GM20000 (cell line): ENCODE measurements around the gene KCNK16.

ENCODE experiments used
- DNase-seq: peaks from one replicate; pipeline ENCODE4 v3.0.0; 2012; ENCODE audit warnings: low spot score
- TF ChIP-seq, protein P1 (sequence below): IDR thresholded peaks from 2 replicates; pipeline ENCODE4 v1.5.1; 2012; ENCODE audit warnings: mild to moderate bottlenecking, control low read depth; ENCODE audit errors: extremely low read depth, missing control alignments

The KCNK16 gene

DNA sequence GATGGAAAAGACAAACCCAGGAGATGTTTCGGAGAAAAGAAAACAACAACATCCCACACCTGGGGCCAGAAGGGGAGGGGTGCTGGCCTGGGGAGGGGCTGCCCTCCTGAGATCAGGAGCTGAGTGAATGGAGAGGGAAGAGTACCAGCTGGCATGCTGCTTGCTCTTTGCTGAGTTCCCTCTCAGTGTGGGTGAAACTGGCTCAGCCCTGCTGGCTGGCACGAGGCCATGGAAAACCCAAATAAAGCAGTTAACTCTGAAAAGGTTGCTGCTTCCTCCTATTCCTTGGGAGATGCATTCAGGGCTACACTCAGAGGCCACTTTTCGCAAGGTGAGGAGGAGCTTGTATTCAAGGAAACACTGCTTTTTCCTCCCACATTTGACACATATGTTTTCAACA lies 8.0 kb upstream of the KCNK16 start:
- TF ChIP-seq, protein P1, sequence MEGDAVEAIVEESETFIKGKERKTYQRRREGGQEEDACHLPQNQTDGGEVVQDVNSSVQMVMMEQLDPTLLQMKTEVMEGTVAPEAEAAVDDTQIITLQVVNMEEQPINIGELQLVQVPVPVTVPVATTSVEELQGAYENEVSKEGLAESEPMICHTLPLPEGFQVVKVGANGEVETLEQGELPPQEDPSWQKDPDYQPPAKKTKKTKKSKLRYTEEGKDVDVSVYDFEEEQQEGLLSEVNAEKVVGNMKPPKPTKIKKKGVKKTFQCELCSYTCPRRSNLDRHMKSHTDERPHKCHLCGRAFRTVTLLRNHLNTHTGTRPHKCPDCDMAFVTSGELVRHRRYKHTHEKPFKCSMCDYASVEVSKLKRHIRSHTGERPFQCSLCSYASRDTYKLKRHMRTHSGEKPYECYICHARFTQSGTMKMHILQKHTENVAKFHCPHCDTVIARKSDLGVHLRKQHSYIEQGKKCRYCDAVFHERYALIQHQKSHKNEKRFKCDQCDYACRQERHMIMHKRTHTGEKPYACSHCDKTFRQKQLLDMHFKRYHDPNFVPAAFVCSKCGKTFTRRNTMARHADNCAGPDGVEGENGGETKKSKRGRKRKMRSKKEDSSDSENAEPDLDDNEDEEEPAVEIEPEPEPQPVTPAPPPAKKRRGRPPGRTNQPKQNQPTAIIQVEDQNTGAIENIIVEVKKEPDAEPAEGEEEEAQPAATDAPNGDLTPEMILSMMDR, result no peak
- DNase-seq, result no peak

DNA sequence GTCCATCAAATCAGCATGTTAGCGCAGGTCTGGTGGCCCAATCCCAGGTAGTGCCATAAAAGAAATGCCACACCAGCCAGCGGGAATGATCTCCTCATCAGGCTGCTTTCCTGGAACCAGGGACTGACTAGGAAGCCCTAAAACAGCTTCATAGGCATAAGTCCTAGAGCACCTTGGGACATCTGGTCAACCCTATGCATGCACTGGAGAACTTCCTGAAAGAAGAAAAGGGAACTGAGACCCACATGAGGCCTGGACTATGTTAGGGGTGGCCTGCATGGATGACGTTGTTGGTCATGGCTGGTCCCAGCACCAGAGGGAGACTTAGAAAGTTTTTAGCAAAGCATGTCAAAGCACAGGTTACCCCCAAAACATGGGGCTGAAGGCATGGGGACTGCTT lies 7.6 kb upstream of the KCNK16 start:
- TF ChIP-seq, protein P1, result no peak
- DNase-seq, result peak; percentile 64

DNA sequence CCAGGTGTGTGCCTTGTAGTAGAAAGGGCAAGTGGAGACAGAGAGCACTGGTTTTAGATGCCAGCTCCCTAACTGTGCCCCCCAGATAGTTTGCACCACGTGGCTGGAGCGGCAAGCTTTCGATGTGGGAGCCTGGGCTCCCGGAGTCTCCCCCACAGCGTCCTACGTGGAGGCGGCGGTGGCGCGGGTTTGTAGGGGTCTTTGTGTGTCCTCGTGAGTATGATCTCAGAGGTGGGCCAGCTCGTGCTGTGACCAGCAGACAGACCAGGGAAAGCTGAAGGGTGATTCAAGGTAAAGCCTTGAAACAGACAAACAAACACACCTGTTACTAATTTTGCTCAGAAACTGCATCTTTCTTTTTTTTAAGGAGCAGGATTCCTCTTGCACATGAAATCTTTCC lies 5.6 kb upstream of the KCNK16 start:
- DNase-seq, result no peak
- TF ChIP-seq, protein P1, result no peak

DNA sequence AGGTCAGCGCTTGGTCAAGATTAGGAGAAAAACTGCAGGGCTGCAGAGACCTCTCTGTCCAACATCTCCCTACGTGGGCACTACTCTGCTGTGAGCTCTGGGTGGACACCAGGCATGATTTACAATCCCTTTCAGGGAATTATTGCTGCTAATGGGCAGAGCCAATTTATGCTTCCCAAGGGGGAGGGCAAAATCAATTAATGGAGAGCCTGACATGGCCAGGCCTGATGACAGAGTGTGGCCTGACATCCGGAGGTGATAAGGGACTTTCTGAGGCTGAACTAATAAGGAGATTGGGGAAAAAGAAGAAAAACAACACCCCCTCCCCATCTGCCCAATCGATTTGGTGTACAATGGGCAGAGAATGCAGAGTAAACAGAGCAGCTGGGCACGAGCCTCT lies 5.0 kb upstream of the KCNK16 start:
- no peak for DNase-seq
- TF ChIP-seq, protein P1, result no peak

DNA sequence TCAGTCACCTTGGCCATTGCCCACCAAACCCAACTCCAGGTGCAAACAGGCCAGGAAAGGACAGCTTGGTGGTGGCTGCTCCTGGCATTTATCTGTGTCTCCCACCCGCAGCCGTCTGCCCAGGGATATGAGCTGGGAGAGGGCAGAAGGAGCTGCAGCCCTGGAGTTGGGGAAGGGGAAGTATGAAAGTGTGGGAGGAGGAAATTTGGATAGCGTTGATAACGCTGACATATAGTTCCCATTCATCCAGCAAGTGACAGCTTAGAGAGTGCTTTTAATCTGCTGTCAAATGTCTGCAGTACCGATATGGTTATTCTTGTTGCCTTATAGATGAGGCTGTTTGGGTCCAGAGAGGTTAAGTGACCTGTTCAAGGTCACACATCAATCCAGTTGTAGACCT lies 741 bp downstream of the KCNK16 start:
- DNase-seq, result no peak
- TF ChIP-seq, protein P1, result no peak

DNA sequence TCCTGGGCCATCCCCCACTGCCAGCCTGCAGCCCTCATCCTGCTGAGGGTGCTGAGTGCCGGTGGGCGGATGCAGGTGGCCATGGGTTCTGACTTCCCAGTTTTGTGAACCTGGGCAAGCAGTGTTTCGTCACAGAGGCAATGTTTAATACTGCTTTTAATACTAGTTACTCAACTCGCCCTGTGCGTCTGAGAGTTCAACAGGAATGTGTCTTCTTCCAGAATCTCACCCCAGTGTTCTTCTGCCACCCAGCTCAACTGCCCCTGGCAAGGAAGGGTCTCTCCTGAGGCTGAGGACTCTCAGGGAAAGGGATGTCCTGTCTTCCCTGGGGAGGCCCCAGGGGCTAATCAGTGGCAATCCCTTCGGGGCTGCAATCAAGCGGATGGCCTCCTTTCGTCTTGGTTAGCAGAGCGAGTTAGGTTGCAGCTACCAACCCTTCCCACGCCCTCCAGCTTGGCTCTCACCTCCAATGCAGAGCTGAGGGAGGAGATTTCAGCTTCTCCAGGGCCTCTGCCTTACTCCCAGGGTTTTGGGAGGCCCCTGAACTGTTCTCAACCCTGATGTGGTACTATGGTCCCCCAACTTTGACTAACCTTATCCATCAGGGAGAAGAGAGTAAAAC lies 2.0 kb downstream of the KCNK16 start:
- TF ChIP-seq, protein P1, result no peak
- no peak for DNase-seq

DNA sequence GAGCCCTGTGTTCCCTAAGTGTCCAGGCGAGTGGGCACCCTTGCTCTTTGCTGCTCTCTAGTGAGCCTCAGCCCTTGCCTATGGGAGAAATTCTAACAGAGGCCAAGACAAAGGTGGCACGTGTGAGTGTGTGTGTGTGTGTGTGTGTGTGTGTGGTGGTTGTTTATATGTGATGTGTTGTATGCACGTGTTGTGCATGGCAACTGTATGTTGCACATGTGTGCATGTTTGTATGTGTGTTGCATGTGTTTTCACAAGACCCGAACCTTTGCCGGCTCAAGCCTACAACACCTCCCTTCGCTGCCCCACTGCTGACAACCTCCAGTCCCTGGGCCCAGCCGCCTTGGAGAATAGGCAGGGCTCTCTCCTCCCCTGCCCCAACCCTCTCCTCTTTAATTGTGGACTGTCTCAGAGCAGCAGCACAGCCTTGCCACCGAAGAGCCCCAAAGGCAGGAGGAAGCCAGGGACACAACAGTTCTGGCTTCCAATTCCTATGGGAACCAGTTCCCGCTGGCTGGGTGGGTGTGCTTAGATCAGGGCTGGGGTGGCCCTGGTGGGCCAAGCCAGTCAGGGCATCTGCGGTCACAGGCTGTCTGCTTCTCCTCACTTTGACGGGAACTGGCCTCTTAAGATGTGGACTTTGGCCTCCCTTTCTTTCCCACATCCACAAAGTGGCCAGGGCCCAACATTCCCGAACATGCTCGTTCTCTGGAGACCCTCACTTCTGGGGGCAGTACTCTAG lies 2.7 kb downstream of the KCNK16 start:
- no peak for DNase-seq
- TF ChIP-seq, protein P1, result no peak
